Skin epidermis (tissue), 12 donors: ENCODE data around the gene FAM193B.

Source experiments
- H3K27ac ChIP-seq, 21 experiments: fragments of 200-600 bp; sonication (generic) in 11 of 21; one replicate each; pipeline ENCODE4 v1.5.0; 2020; ENCODE audit warnings: mild to moderate bottlenecking in 3 of 21, inconsistent platforms in 2 of 21, moderate library complexity in 2 of 21
- H3K4me3 ChIP-seq, 7 experiments: fragments of 200-600 bp; sonication (generic) in 2 of 7; one replicate each; pipeline ENCODE4 v1.5.0; 2020; ENCODE audit warnings: inconsistent platforms in 2 of 7, mild to moderate bottlenecking in 2 of 7, moderate library complexity in 1 of 7

Gene FAM193B

GRCh38 chr5:177523711-177524538 is 30.4 kb downstream of the FAM193B start:
- peak overlapping the region in 4 of 21 experiments; percentile 6 to 43 (median 26) for H3K27ac ChIP-seq

GRCh38 chr5:177520916-177521513 is 33.3 kb downstream of the FAM193B start:
- Histone ChIP-seq H3K4me3 (no peak overlapping the region), H3K27ac (peak overlapping the region in 3 of 21 experiments; percentile 2 to 35 (median 9))

More at GRCh38 chr5:177523711-177524538, 30.4 kb downstream of the FAM193B start:
- H3K4me3 ChIP-seq = no peak overlapping the region

GRCh38 chr5:177520271-177520670 is 34.1 kb downstream of the FAM193B start:
- Histone ChIP-seq H3K27ac (peak overlapping the region in 2 of 21 experiments; percentile 9 to 26), H3K4me3 (no peak overlapping the region)

- H3K27ac ChIP-seq = peak overlapping the region in 1 of 21 experiments; percentile 26
Measured at GRCh38 chr5:177519463-177520235, 34.7 kb downstream of the FAM193B start.

GRCh38 chr5:177516601-177517568 is 37.5 kb downstream of the FAM193B start, which contains the start of gene DDX41:
Gene DDX41, minus strand, starts transcription at chr5:177516961. Its CDS starts 16 bp downstream, at chr5:177516945.
- Histone ChIP-seq H3K4me3 (peak within 1 kb of the TSS; percentile 68 to 95 (median 89)), H3K27ac (peak within 1 kb of the TSS; percentile 60 to 96 (median 88))

More at GRCh38 chr5:177519463-177520235, 34.7 kb downstream of the FAM193B start:
- H3K4me3 ChIP-seq = no peak overlapping the region

GRCh38 chr5:177515580-177515979 is 38.8 kb downstream of the FAM193B start:
- Histone ChIP-seq H3K27ac (peak overlapping the region in 3 of 21 experiments; percentile 89 to 91 (median 89)), H3K4me3 (peak overlapping the region in 3 of 7 experiments; percentile 68 to 92 (median 82))

- Histone ChIP-seq H3K4me3 (no peak overlapping the region), H3K27ac (no peak overlapping the region)
Measured at GRCh38 chr5:177514541-177514940, 39.8 kb downstream of the FAM193B start.

- H3K4me3 ChIP-seq = no peak overlapping the region
- no peak overlapping the region for H3K27ac ChIP-seq
Measured at GRCh38 chr5:177513500-177513899, 40.9 kb downstream of the FAM193B start.

- Histone ChIP-seq H3K4me3 (no peak overlapping the region), H3K27ac (no peak overlapping the region)
Measured at GRCh38 chr5:177512736-177513380, 41.5 kb downstream of the FAM193B start.

GRCh38 chr5:177511796-177512675 is 42.3 kb downstream of the FAM193B start:
- Histone ChIP-seq H3K4me3 (no peak overlapping the region), H3K27ac (no peak overlapping the region)

- Histone ChIP-seq H3K27ac (peak overlapping the region in 10 of 21 experiments; percentile 37 to 88 (median 68)), H3K4me3 (no peak overlapping the region)
Measured at GRCh38 chr5:177511181-177511580, 43.2 kb downstream of the FAM193B start.

- Histone ChIP-seq H3K27ac (peak overlapping the region in 12 of 21 experiments; percentile 68 to 88 (median 75)), H3K4me3 (no peak overlapping the region)
Measured at GRCh38 chr5:177510567-177511053, 43.8 kb downstream of the FAM193B start.

GRCh38 chr5:177509991-177510566 is 44.3 kb downstream of the FAM193B start:
- Histone ChIP-seq H3K4me3 (peak overlapping the region in 3 of 7 experiments; percentile 26 to 37 (median 26)), H3K27ac (peak overlapping the region in 17 of 21 experiments; percentile 7 to 88 (median 71))

GRCh38 chr5:177509381-177509951 is 44.9 kb downstream of the FAM193B start, which contains the start of gene DOK3:
Gene DOK3, minus strand, starts transcription at chr5:177509826. Its CDS starts 286 bp downstream, at chr5:177509540.
- peak within 1 kb of the TSS in 20 of 21 experiments; percentile 7 to 88 (median 70) for H3K27ac ChIP-seq

GRCh38 chr5:177508837-177509236 is 45.5 kb downstream of the FAM193B start:
- Histone ChIP-seq H3K4me3 (peak overlapping the region; percentile 17 to 37 (median 26)), H3K27ac (peak overlapping the region in 18 of 21 experiments; percentile 7 to 88 (median 71))

More at GRCh38 chr5:177509381-177509951, 44.9 kb downstream of the FAM193B start, which contains the start of gene DOK3:
- peak within 1 kb of the TSS; percentile 17 to 37 (median 26) for H3K4me3 ChIP-seq

GRCh38 chr5:177508221-177508611 is 46.1 kb downstream of the FAM193B start:
- peak overlapping the region in 6 of 7 experiments; percentile 22 to 37 (median 27) for H3K4me3 ChIP-seq
- H3K27ac ChIP-seq = peak overlapping the region in 13 of 21 experiments; percentile 18 to 88 (median 73)
